Neural cell (in vitro differentiated cells): ENCODE measurements around the gene MR1. TPM values are rescaled to one million over a fixed set of nuclear protein-coding genes. Genes with fewer than 3 reads are reported as not detected.

ENCODE experiments used
- H2AFZ ChIP-seq: fragments of 200-600, 300-800 bp; sonication (generic), shearing (Covaris generic); 2 replicates; pipeline ENCODE4 v1.6.0; 2014; ENCODE audit warnings: low read depth, mild to moderate bottlenecking, antibody characterized with exemption, low read length, moderate library complexity
- H3F3A ChIP-seq: fragments of 200-600 bp; shearing (Covaris generic); 2 replicates; pipeline ENCODE4 v1.6.1; 2016; ENCODE audit warnings: mild to moderate bottlenecking, moderate library complexity, mixed read lengths, antibody characterized with exemption, low read length; ENCODE audit not compliant: insufficient read depth, poor library complexity, severe bottlenecking
- H3K27ac ChIP-seq: fragments of 200-600, 300-800 bp; sonication (generic), shearing (Covaris generic); 2 replicates; pipeline ENCODE4 v1.5.1; 2014; ENCODE audit warnings: mild to moderate bottlenecking, low read length, moderate library complexity
- H3K27me3 ChIP-seq: fragments of 300-800, 200-600 bp; sonication (generic), shearing (Covaris generic); 2 replicates; pipeline ENCODE4 v1.6.0; 2014; ENCODE audit warnings: mild to moderate bottlenecking, low read depth, low read length, moderate library complexity; ENCODE audit not compliant: insufficient read depth
- H3K36me3 ChIP-seq: fragments of 300-800, 200-600 bp; sonication (generic), shearing (Covaris generic); 2 replicates; pipeline ENCODE4 v1.5.1; 2014; ENCODE audit warnings: mild to moderate bottlenecking, antibody characterized with exemption, low read length, moderate library complexity; ENCODE audit not compliant: insufficient read depth
- H3K4me2 ChIP-seq: fragments of 300-800, 200-600 bp; sonication (generic), shearing (Covaris generic); 2 replicates; pipeline ENCODE4 v1.6.0; 2014; ENCODE audit warnings: mild to moderate bottlenecking, low read length
- H3K4me3 ChIP-seq: fragments of 300-800, 200-600 bp; sonication (generic), shearing (Covaris generic); 2 replicates; pipeline ENCODE4 v1.5.1; 2014; ENCODE audit warnings: mild to moderate bottlenecking, low read length, moderate library complexity
- H3K79me2 ChIP-seq: fragments of 200-600 bp; shearing (Covaris generic); replicated peaks from 2 replicates; pipeline ENCODE4 v1.6.0; 2014; ENCODE audit warnings: mild to moderate bottlenecking, low read length, moderate library complexity; ENCODE audit not compliant: insufficient read depth
- H3K9ac ChIP-seq: fragments of 300-800, 200-600 bp; sonication (generic), shearing (Covaris generic); 2 replicates; pipeline ENCODE4 v1.6.1; 2016; ENCODE audit warnings: mild to moderate bottlenecking, low read length, mixed read lengths
- H3K9me2 ChIP-seq: fragments of 200-600 bp; shearing (Covaris generic); 2 replicates; pipeline ENCODE4 v1.6.1; 2016; ENCODE audit warnings: mild to moderate bottlenecking, low read length, mixed read lengths; ENCODE audit not compliant: insufficient read depth
- H3K9me3 ChIP-seq: fragments of 200-600, 300-800 bp; sonication (generic), shearing (Covaris generic); 2 replicates; pipeline ENCODE4 v1.6.1; 2016; ENCODE audit warnings: mild to moderate bottlenecking, mixed run types, low read length, moderate library complexity, mixed read lengths
- H4K20me1 ChIP-seq: fragments of 200-600 bp; shearing (Covaris generic); 2 replicates; pipeline ENCODE4 v1.6.1; 2016; ENCODE audit warnings: mild to moderate bottlenecking, mixed run types; ENCODE audit not compliant: insufficient read depth
- CTCF ChIP-seq: fragments of 450-650 bp; IDR thresholded peaks from 2 replicates; pipeline ENCODE4 v1.5.1; 2014; ENCODE audit warnings: antibody characterized with exemption, mild to moderate bottlenecking, moderate library complexity; ENCODE audit not compliant: poor library complexity, severe bottlenecking
- EP300 ChIP-seq: fragments of 450-650 bp; conservative IDR thresholded peaks from 2 replicates; pipeline ENCODE4 v1.6.1; 2014; ENCODE audit warnings: antibody characterized with exemption, mild to moderate bottlenecking, moderate library complexity; ENCODE audit not compliant: poor library complexity, severe bottlenecking
- EZH2 ChIP-seq: fragments of 200-600, 300-800 bp; shearing (Covaris generic), sonication (generic); IDR thresholded peaks from 2 replicates; pipeline ENCODE4 v1.6.1; 2014; ENCODE audit warnings: antibody characterized with exemption, low read length, borderline replicate concordance, mild to moderate bottlenecking; ENCODE audit not compliant: insufficient read depth, poor library complexity, severe bottlenecking
- MXI1 ChIP-seq: fragments of 450-650 bp; conservative IDR thresholded peaks from 2 replicates; pipeline ENCODE4 v1.6.1; 2014; ENCODE audit warnings: antibody characterized with exemption, mild to moderate bottlenecking; ENCODE audit not compliant: poor library complexity, severe bottlenecking
- POLR2AphosphoS5 ChIP-seq: IDR thresholded peaks from 2 replicates; pipeline ENCODE4 v1.6.1; 2012
- RAD21 ChIP-seq: fragments of 450-650 bp; conservative IDR thresholded peaks from 2 replicates; pipeline ENCODE4 v1.6.1; 2014; ENCODE audit warnings: antibody characterized with exemption, mild to moderate bottlenecking, moderate library complexity
- REST ChIP-seq: IDR thresholded peaks from 2 replicates; pipeline ENCODE4 v1.6.1; 2012; ENCODE audit warnings: borderline replicate concordance
- SMC3 ChIP-seq: fragments of 450-650 bp; conservative IDR thresholded peaks from 2 replicates; pipeline ENCODE4 v1.6.1; 2014; ENCODE audit warnings: antibody characterized with exemption, mild to moderate bottlenecking, moderate library complexity; ENCODE audit not compliant: poor library complexity
- TAF1 ChIP-seq: IDR thresholded peaks from 2 replicates; pipeline ENCODE4 v1.6.1; 2012; ENCODE audit warnings: low read depth
- polyA plus RNA-seq: library from polyadenylated mRNA; depleted of rRNA; stranded (reverse); fragments of >200 nt; gene quantifications from 2 replicates; pipeline ENCODE4 v1.2.3, GENCODE V29; 2014

MR1 gene
- polyA plus RNA-seq, 1 donor from 2014 or later, result not detected

- Histone ChIP-seq H3K27ac (no peak overlapping the region), H3K4me3 (no peak overlapping the region), H3K9me3 (no peaks in the 10 kb centered on the region), H3K9ac (no peak overlapping the region), H3F3A (no peaks in the 10 kb centered on the region), H3K36me3 (no peaks in the 10 kb centered on the region), H3K27me3 (no peaks in the 10 kb centered on the region), H4K20me1 (no peaks in the 10 kb centered on the region), H3K9me2 (no peaks in the 10 kb centered on the region), H2AFZ (no peak overlapping the region), H3K79me2 (peaks cover 52% of the 10 kb centered on the region), H3K4me2 (no peak overlapping the region)
- no peak for TF ChIP-seq CTCF
- no peak for TF ChIP-seq EZH2
- no peak for TF ChIP-seq RAD21
- no peak for TF ChIP-seq TAF1
These were observed 21.5 kb upstream of the MR1 start for GRCh38 chr1:181012203-181012745.

GRCh38 chr1:181013144-181013543 is 20.6 kb upstream of the MR1 start:
- H4K20me1 ChIP-seq, result no peaks in the 10 kb centered on the region
- H3K79me2 ChIP-seq, result peaks cover 52% of the 10 kb centered on the region
- no peak for TF ChIP-seq SMC3
- no peak for TF ChIP-seq POLR2AphosphoS5
- no peak for TF ChIP-seq RAD21
- TF ChIP-seq EZH2, result no peak
- no peak for TF ChIP-seq TAF1
- TF ChIP-seq REST, result no peak
- TF ChIP-seq CTCF, result no peak
- no peak for TF ChIP-seq MXI1
- no peak for TF ChIP-seq EP300

More at GRCh38 chr1:181013144-181013543, 20.6 kb upstream of the MR1 start:
- H3K27ac ChIP-seq, result no peak overlapping the region
- no peaks in the 10 kb centered on the region for H3K9me2 ChIP-seq
- no peak overlapping the region for H3K9ac ChIP-seq
- H3K27me3 ChIP-seq, result no peaks in the 10 kb centered on the region
- no peaks in the 10 kb centered on the region for H3K9me3 ChIP-seq
- H3K4me3 ChIP-seq, result no peak overlapping the region
- no peak overlapping the region for H2AFZ ChIP-seq
- H3K36me3 ChIP-seq, result no peaks in the 10 kb centered on the region
- H3F3A ChIP-seq, result no peaks in the 10 kb centered on the region
- no peak overlapping the region for H3K4me2 ChIP-seq
